Smooth muscle cell (in vitro differentiated cells): ENCODE results near the gene OR5M11. TPM values are rescaled to one million over a fixed set of nuclear protein-coding genes. Genes with fewer than 3 reads are reported as not detected.
"Not testable (repeated sequence)": the region's sequence is repeated elsewhere in the genome, so short reads cannot be mapped to it uniquely, and the experiment has no call there.

Source experiments
- DNase-seq: peaks from one replicate; lab custom pipeline; 2025; ENCODE audit not compliant: unreplicated experiment; lab: John Stamatoyannopoulos, UW
- H2AFZ ChIP-seq: fragments of 200-600 bp; sonication (generic); 2 replicates; pipeline ENCODE4 v1.6.0; 2016; ENCODE audit warnings: antibody characterized with exemption, low read depth, mild to moderate bottlenecking
- H3F3A ChIP-seq: fragments of 200-600 bp; sonication (generic); 2 replicates; pipeline ENCODE4 v1.6.0; 2017; ENCODE audit warnings: antibody characterized with exemption, low read depth
- H3K27ac ChIP-seq: fragments of 200-600 bp; sonication (generic); 2 replicates; pipeline ENCODE4 v1.5.1; 2016; ENCODE audit warnings: low read depth, mild to moderate bottlenecking
- H3K27me3 ChIP-seq: fragments of 200-600 bp; sonication (generic); 2 replicates; pipeline ENCODE4 v1.6.1; 2016; ENCODE audit warnings: low read depth, mild to moderate bottlenecking
- H3K36me3 ChIP-seq: fragments of 200-600 bp; sonication (generic); 2 replicates; pipeline ENCODE4 v1.5.1; 2016; ENCODE audit warnings: low read depth
- H3K4me1 ChIP-seq: fragments of 200-600 bp; sonication (generic); 2 replicates; pipeline ENCODE4 v1.5.1; 2016; ENCODE audit warnings: low read depth
- H3K4me2 ChIP-seq: fragments of 200-600 bp; sonication (generic); 2 replicates; pipeline ENCODE4 v1.6.0; 2016; ENCODE audit warnings: mild to moderate bottlenecking
- H3K4me3 ChIP-seq: fragments of 200-600 bp; sonication (generic); 2 replicates; pipeline ENCODE4 v1.5.1; 2016; ENCODE audit warnings: mild to moderate bottlenecking
- H3K79me2 ChIP-seq: fragments of 200-600 bp; sonication (generic); 2 replicates; pipeline ENCODE4 v1.6.0; 2016; ENCODE audit warnings: low read depth, mild to moderate bottlenecking
- H3K9ac ChIP-seq: fragments of 200-600 bp; sonication (generic); 2 replicates; pipeline ENCODE4 v1.6.0; 2016; ENCODE audit warnings: low read depth
- H3K9me3 ChIP-seq: fragments of 200-600 bp; sonication (generic); replicated peaks from 2 replicates; pipeline ENCODE4 v1.5.1; 2016; ENCODE audit warnings: low read depth
- H4K20me1 ChIP-seq: fragments of 200-600 bp; sonication (generic); 2 replicates; pipeline ENCODE4 v1.6.0; 2016; ENCODE audit warnings: low read depth
- CTCF ChIP-seq: fragments of 200-600 bp; sonication (generic); IDR thresholded peaks from 2 replicates; pipeline ENCODE4 v1.5.1; 2017; ENCODE audit warnings: borderline replicate concordance, mild to moderate bottlenecking, antibody characterized with exemption; ENCODE audit not compliant: insufficient read depth, poor library complexity, severe bottlenecking
- WGBS: methylation state at CpG from one replicate; pipeline ENCODE4 v1.1.7; 2016; ENCODE audit warnings: low lambda C conversion rate; 5-methylcytosine and 5-hydroxymethylcytosine counted together
- polyA plus RNA-seq: library from polyadenylated mRNA; unstranded; fragments of >200 nt; fragmentation: Nextera tagmentation; extraction: Ambion mirVana; gene quantifications from 2 replicates; pipeline ENCODE4 v1.2.1, GENCODE V29; 2016
- total RNA-seq: library from RNA; depleted of rRNA; stranded (reverse); fragments of >200 nt; gene quantifications from 2 replicates; pipeline ENCODE4 v1.2.3, GENCODE V29; 2014

The OR5M11 gene
- not detected in 2 replicates for total RNA-seq
- not detected in 2 replicates for polyA plus RNA-seq

- no peaks in the 10 kb centered on the region for H3K79me2 ChIP-seq
- DNase-seq: no peak
- H3K27ac ChIP-seq: no peak within 1 kb of the TSS
- H3K27me3 ChIP-seq: no peaks in the 10 kb centered on the region
- no peak within 1 kb of the TSS for H3K9ac ChIP-seq
- 88% methylated on average over 2 of the region's 2 CpGs for WGBS
- H3K36me3 ChIP-seq: no peaks in the 10 kb centered on the region
- H3K9me3 ChIP-seq: no peaks in the 10 kb centered on the region
- no peak within 1 kb of the TSS for H2AFZ ChIP-seq
- no peak within 1 kb of the TSS for H3K4me2 ChIP-seq
- H3K4me3 ChIP-seq: no peak within 1 kb of the TSS
- no peaks in the 10 kb centered on the region for H3F3A ChIP-seq
- H4K20me1 ChIP-seq: no peaks in the 10 kb centered on the region
- H3K4me1 ChIP-seq: no peaks in the 10 kb centered on the region
- no peak for TF ChIP-seq CTCF
These were observed at the start of gene OR5M11 for GRCh38 chr11:56543157-56543556. Gene OR5M11 (minus strand): TSS chr11:56543257. CDS start chr11:56543257, 0 bp downstream.

GRCh38 chr11:56592088-56592717, 49.1 kb upstream of the OR5M11 start:
- H2AFZ ChIP-seq: not testable (repeated sequence)
- 94% methylated on average over 20 of the region's 20 CpGs for WGBS

GRCh38 chr11:56577621-56578020, 34.6 kb upstream of the OR5M11 start, which contains the start of gene OR5M10:
Gene OR5M10 (minus strand): TSS chr11:56577721. CDS start chr11:56577721, 0 bp downstream.
- no peaks in the 10 kb centered on the region for H3K79me2 ChIP-seq
- no peak within 1 kb of the TSS for H3K4me2 ChIP-seq
- H3K4me1 ChIP-seq: no peaks in the 10 kb centered on the region
- no peaks in the 10 kb centered on the region for H3K9me3 ChIP-seq
- WGBS: 75% methylated on average over 3 of the region's 3 CpGs
- no peak within 1 kb of the TSS for H2AFZ ChIP-seq
- no peak within 1 kb of the TSS for H3K9ac ChIP-seq
- TF ChIP-seq CTCF: no peak
- no peaks in the 10 kb centered on the region for H4K20me1 ChIP-seq
- H3F3A ChIP-seq: no peaks in the 10 kb centered on the region
- no peaks in the 10 kb centered on the region for H3K36me3 ChIP-seq
- no peaks in the 10 kb centered on the region for H3K27me3 ChIP-seq
- no peak for DNase-seq
- no peak within 1 kb of the TSS for H3K27ac ChIP-seq
- no peak within 1 kb of the TSS for H3K4me3 ChIP-seq

More at GRCh38 chr11:56592088-56592717, 49.1 kb upstream of the OR5M11 start:
- not testable (repeated sequence) for H3K79me2 ChIP-seq, H3K27me3 ChIP-seq, H3K4me3 ChIP-seq, H3F3A ChIP-seq, DNase-seq, H3K9ac ChIP-seq, H3K36me3 ChIP-seq, H3K4me1 ChIP-seq, H3K9me3 ChIP-seq, H3K4me2 ChIP-seq, H4K20me1 ChIP-seq, H3K27ac ChIP-seq

- H3K4me2 ChIP-seq: no peak overlapping the region
- no peaks in the 10 kb centered on the region for H3F3A ChIP-seq
- H4K20me1 ChIP-seq: no peaks in the 10 kb centered on the region
- no peak overlapping the region for H3K9ac ChIP-seq
- no peak overlapping the region for H2AFZ ChIP-seq
- H3K9me3 ChIP-seq: no peaks in the 10 kb centered on the region
- H3K36me3 ChIP-seq: no peaks in the 10 kb centered on the region
- no peaks in the 10 kb centered on the region for H3K79me2 ChIP-seq
- TF ChIP-seq CTCF: no peak
- no peak for DNase-seq
- WGBS: 64% methylated on average over 6 of the region's 6 CpGs
- H3K4me1 ChIP-seq: no peaks in the 10 kb centered on the region
- no peak overlapping the region for H3K27ac ChIP-seq
- no peaks in the 10 kb centered on the region for H3K27me3 ChIP-seq
- no peak overlapping the region for H3K4me3 ChIP-seq
These were observed 15.5 kb upstream of the OR5M11 start for GRCh38 chr11:56558574-56558973.

DNA sequence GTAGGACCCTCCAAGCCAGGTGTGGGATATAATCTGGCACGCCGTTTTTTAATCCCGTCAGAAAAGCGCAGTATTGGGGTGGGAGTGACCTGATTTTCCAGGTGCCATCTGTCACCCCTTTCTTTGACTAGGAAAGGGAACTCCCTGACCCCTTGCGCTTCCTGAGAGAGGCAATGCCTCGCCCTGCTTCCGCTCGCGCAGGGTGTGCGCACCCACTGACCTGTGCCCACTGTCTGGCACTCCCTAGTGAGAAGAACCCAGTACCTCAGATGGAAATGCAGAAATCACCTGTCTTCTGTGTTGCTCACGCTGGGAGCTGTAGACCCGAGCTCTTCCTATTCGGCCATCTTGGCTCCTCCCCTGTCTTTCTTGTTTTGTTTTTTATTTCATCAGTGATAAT, 11.6 kb upstream of the OR5M11 start:
- not testable (repeated sequence) for H3K79me2 ChIP-seq, H4K20me1 ChIP-seq, DNase-seq, H3K36me3 ChIP-seq, H3K9me3 ChIP-seq, H3K27me3 ChIP-seq, H3K4me1 ChIP-seq, H2AFZ ChIP-seq, H3K4me3 ChIP-seq, H3K9ac ChIP-seq, H3F3A ChIP-seq, H3K4me2 ChIP-seq, H3K27ac ChIP-seq
- 93% methylated on average over 13 of the region's 13 CpGs for whole genome bisulfite sequencing
